A549 (cell line): ENCODE data around the gene CACNA2D4.

Experiments used
- CEBPB ChIP-seq, 2 experiments: fragments of >200 bp in 1 of 2; sonication (Bioruptor Twin) in 1 of 2; formaldehyde crosslinking in 1 of 2; IDR thresholded peaks; 2 replicates each; pipeline ENCODE4 v1.6.1; 2012 to 2016
- ESRRA ChIP-seq: fragments of 150-350 bp; IDR thresholded peaks from 2 replicates; pipeline ENCODE4 v1.6.1; 2014; ENCODE audit warnings: mild to moderate bottlenecking, low read length, borderline replicate concordance
- HDAC2 ChIP-seq: fragments of 200-600 bp; sonication (generic); IDR thresholded peaks from 2 replicates; pipeline ENCODE4 v1.6.1; 2016
- MYC ChIP-seq: IDR thresholded peaks from 2 replicates; pipeline ENCODE4 v1.6.1; 2012; ENCODE audit warnings: mild to moderate bottlenecking, inconsistent platforms, low read length, improper control_type of control experiment, borderline replicate concordance
- POLR2AphosphoS2 ChIP-seq: conservative IDR thresholded peaks from 2 replicates; pipeline ENCODE4 v1.6.1; 2012; ENCODE audit warnings: low read length, improper control_type of control experiment, inconsistent platforms
- RAD21 ChIP-seq, 2 experiments: fragments of >200 bp in 1 of 2; sonication (Bioruptor Twin) in 1 of 2; formaldehyde crosslinking in 1 of 2; IDR thresholded peaks in 1 of 2; conservative IDR thresholded peaks in 1 of 2; 2 replicates in 1 of 2; 3 replicates in 1 of 2; pipeline ENCODE4 v1.6.1; 2012 to 2018; ENCODE audit warnings: inconsistent platforms in 1 of 2
- RARB ChIP-seq: fragments of 250-450 bp; sonication (Bioruptor Pico); IDR thresholded peaks from 2 replicates; pipeline ENCODE4 v1.8.0; 2021; ENCODE audit warnings: mild to moderate bottlenecking, moderate library complexity
- TF ChIP-seq, protein P1 (sequence below): fragments of >200 bp; sonication (Bioruptor Twin); formaldehyde crosslinking; IDR thresholded peaks from 3 replicates; pipeline ENCODE4 v1.5.1; 2016

DNA sequence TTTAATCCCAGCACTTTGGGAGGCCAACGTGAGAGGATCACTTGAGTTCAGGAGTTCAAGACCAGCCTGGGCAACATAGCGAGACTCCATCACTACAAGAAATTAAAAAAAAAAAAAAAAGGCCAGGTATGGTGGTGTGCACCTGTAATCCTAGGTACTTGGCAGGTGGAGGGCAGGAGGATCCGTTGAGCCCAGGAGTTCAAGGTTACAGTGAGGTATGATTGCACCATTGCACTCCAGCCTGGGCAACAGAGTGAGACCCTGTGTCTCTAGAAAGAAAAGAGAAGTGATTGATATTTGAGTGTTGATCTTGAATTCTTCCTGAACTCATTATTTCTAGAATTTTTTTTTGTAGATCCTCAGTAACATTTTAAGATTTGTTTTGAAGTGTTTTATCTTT is 168.2 kb downstream of the CACNA2D4 start:
- TF ChIP-seq POLR2AphosphoS2 (no peak), CEBPB (IDR thresholded peaks at IDR 0.05) (no peak), MYC (no peak), HDAC2 (no peak), RAD21 (conservative IDR thresholded peaks at IDR 0.05 in 1 of 2, IDR thresholded peaks at IDR 0.05 in 1 of 2) (no peak), ESRRA (no peak), RARB (CRISPR knock-in tag) (no peak)
- TF ChIP-seq, protein P1, sequence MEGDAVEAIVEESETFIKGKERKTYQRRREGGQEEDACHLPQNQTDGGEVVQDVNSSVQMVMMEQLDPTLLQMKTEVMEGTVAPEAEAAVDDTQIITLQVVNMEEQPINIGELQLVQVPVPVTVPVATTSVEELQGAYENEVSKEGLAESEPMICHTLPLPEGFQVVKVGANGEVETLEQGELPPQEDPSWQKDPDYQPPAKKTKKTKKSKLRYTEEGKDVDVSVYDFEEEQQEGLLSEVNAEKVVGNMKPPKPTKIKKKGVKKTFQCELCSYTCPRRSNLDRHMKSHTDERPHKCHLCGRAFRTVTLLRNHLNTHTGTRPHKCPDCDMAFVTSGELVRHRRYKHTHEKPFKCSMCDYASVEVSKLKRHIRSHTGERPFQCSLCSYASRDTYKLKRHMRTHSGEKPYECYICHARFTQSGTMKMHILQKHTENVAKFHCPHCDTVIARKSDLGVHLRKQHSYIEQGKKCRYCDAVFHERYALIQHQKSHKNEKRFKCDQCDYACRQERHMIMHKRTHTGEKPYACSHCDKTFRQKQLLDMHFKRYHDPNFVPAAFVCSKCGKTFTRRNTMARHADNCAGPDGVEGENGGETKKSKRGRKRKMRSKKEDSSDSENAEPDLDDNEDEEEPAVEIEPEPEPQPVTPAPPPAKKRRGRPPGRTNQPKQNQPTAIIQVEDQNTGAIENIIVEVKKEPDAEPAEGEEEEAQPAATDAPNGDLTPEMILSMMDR: no peak
